A549 (cell line): ENCODE results near the gene MVD. TPM values are rescaled to one million over a fixed set of nuclear protein-coding genes. Genes with fewer than 3 reads are reported as not detected.

ENCODE experiments used
- ATAC-seq, 2 experiments: fragments of 200-7000 bp in 1 of 2; fragments of >200 bp in 1 of 2; cut with Nextera tagmentation in 1 of 2; cut with Tn5 transposase in 1 of 2; 3 replicates each; pipeline versions ENCODE4 v1.8.0 to v1.9.1; 2018 to 2020; ENCODE audit warnings: mild to moderate bottlenecking in 1 of 2, moderate library complexity in 1 of 2
- CTCF ChIA-PET: fragments of 300-600 bp; sonication (Branson Sonifier 250); formaldehyde crosslinking; extraction: SDS; loops from one replicate; lab custom pipeline; 2021; ENCODE audit warnings: antibody characterized with exemption, inconsistent platforms; lab: Yijun Ruan, JAX
- POLR2A ChIA-PET: fragments of 350-600 bp; formaldehyde crosslinking; extraction: SDS; loops from one replicate; lab custom pipeline; 2021; ENCODE audit warnings: antibody characterized with exemption, inconsistent platforms; lab: Yijun Ruan, JAX
- DNase-seq, 2 experiments: peaks; one replicate each; pipeline versions ENCODE4 v3.0.0 to v3.0.0-alpha.2; 2011 to 2016; ENCODE audit warnings: low read depth in 1 of 2, low spot score in 1 of 2
- FAIRE-seq: peaks from 2 replicates; lab custom pipeline; 2011; peaks lifted over from hg19 to GRCh38; lab: Jason Lieb, UNC
- H3K27ac ChIP-seq, 2 experiments: fragments of >200 bp; sonication (Bioruptor Twin); formaldehyde crosslinking; 3 replicates each; pipeline ENCODE4 v1.5.1; 2016 to 2017
- H3K4me1 ChIP-seq: fragments of >200 bp; sonication (Bioruptor Twin); formaldehyde crosslinking; 3 replicates; pipeline ENCODE4 v1.6.1; 2016
- H3K4me2 ChIP-seq: fragments of >200 bp; sonication (Bioruptor Twin); formaldehyde crosslinking; 3 replicates; pipeline ENCODE4 v1.6.1; 2016
- H3K4me3 ChIP-seq: fragments of >200 bp; sonication (Bioruptor Twin); formaldehyde crosslinking; 3 replicates; pipeline ENCODE4 v1.5.1; 2016
- H3K9me3 ChIP-seq: fragments of >200 bp; sonication (Bioruptor Twin); formaldehyde crosslinking; 3 replicates; pipeline ENCODE4 v1.6.1; 2016
- CBX8 ChIP-seq: fragments of 200-600 bp; sonication (generic); IDR thresholded peaks from 2 replicates; pipeline ENCODE4 v1.6.1; 2016
- CEBPB ChIP-seq, 2 experiments: fragments of >200 bp in 1 of 2; sonication (Bioruptor Twin) in 1 of 2; formaldehyde crosslinking in 1 of 2; IDR thresholded peaks; 2 replicates each; pipeline ENCODE4 v1.6.1; 2012 to 2016
- CHD4 ChIP-seq: fragments of 200-600 bp; sonication (generic); IDR thresholded peaks from 2 replicates; pipeline ENCODE4 v1.6.1; 2016; ENCODE audit warnings: antibody characterized with exemption, mild to moderate bottlenecking, borderline replicate concordance
- EHF ChIP-seq: fragments of 250-450 bp; sonication (Bioruptor Pico); IDR thresholded peaks from 2 replicates; pipeline ENCODE4 v1.5.0; 2020; ENCODE audit warnings: mild to moderate bottlenecking
- HOXA7 ChIP-seq: fragments of 250-450 bp; sonication (Bioruptor Pico); IDR thresholded peaks from 2 replicates; pipeline ENCODE4 v1.5.0; 2020; ENCODE audit warnings: mild to moderate bottlenecking, moderate library complexity
- HOXB5 ChIP-seq: fragments of 250-450 bp; sonication (Bioruptor Pico); IDR thresholded peaks from 2 replicates; pipeline ENCODE4 v1.5.0; 2020; ENCODE audit warnings: mild to moderate bottlenecking, moderate library complexity
- JUNB ChIP-seq: fragments of >200 bp; sonication (Bioruptor Twin); formaldehyde crosslinking; IDR thresholded peaks from 2 replicates; pipeline ENCODE4 v1.6.1; 2016
- RAD21 ChIP-seq, 2 experiments: fragments of >200 bp in 1 of 2; sonication (Bioruptor Twin) in 1 of 2; formaldehyde crosslinking in 1 of 2; IDR thresholded peaks in 1 of 2; conservative IDR thresholded peaks in 1 of 2; 2 replicates in 1 of 2; 3 replicates in 1 of 2; pipeline ENCODE4 v1.6.1; 2012 to 2018; ENCODE audit warnings: inconsistent platforms in 1 of 2
- RCOR1 ChIP-seq: fragments of 150-350 bp; IDR thresholded peaks from 2 replicates; pipeline ENCODE4 v1.6.1; 2014; ENCODE audit warnings: antibody characterized with exemption, low read length, low read depth
- RNF2 ChIP-seq: fragments of 200-600 bp; sonication (generic); IDR thresholded peaks from 2 replicates; pipeline ENCODE4 v1.6.1; 2016; ENCODE audit warnings: low read depth, mild to moderate bottlenecking, antibody characterized with exemption, moderate library complexity, borderline replicate concordance
- ZNF302 ChIP-seq: fragments of 250-450 bp; sonication (Bioruptor Pico); IDR thresholded peaks from 2 replicates; pipeline ENCODE4 v1.9.0; 2021; ENCODE audit warnings: inconsistent platforms, mild to moderate bottlenecking, moderate library complexity
- ZSCAN20 ChIP-seq: fragments of 250-450 bp; sonication (Bioruptor Pico); IDR thresholded peaks from 2 replicates; pipeline ENCODE4 v1.8.0; 2022; ENCODE audit warnings: mild to moderate bottlenecking, moderate library complexity
- WGBS: methylation state at CpG from one replicate; pipeline ENCODE4 v1.1.6; 2017; ENCODE audit errors: missing lambda C conversion rate; 5-methylcytosine and 5-hydroxymethylcytosine counted together
- polyA plus RNA-seq, 4 experiments: library from polyadenylated mRNA; depleted of rRNA in 3 of 4; stranded (reverse); fragments of >200 nt; fragmentation: RNase III in 1 of 4; extraction: RNeasy Plus Mini Kit Qiagen cat#74134 plus additional on column Dnase treatment in 1 of 4; gene quantifications; 2 replicates in 3 of 4; 3 replicates in 1 of 4; pipeline ENCODE4 v1.2.3, GENCODE V29; 2011 to 2017
- TF ChIP-seq, protein P1 (sequence below): fragments of 150-350 bp; IDR thresholded peaks from 2 replicates; pipeline ENCODE4 v1.6.1; 2014; ENCODE audit warnings: low read depth, mild to moderate bottlenecking, low read length

MVD gene
- polyA plus RNA-seq, 2 of the 4 experiments (the other 2 are of a cell fraction) = 5.8 to 43.1 TPM

DNA sequence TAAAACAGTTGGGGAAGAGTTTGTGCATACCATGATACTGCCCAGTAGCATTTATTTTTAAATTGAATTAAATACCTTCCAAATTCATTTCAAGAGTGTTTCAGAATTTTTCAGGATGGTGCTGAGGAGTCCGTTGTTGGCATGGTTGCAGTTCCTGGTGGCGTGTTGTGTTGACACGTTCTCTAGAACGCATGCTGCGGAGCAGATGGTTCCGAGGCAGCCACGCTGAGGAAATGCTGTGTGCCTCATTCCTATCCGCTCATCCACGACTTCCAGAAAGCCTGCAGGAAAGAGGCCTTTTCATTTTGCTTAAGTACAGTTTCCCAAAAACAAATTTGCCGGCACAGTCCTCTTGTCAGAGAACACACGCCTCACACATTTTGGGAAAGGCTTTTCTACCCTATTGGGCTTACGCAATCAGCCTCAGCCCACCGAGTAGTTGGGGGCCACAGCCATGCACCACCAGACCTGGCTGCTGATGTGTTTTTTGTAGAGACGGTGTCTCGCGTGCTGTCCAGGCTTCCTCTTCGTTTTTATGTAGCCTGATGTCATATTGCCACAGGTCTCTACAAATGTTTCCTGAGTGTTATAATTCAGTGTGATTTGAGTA, 56.6 kb downstream of the MVD start:
- no peaks in the 10 kb centered on the region for H3K9me3 ChIP-seq
- CTCF ChIA-PET = no interaction called here
- no peak overlapping the region for H3K4me2 ChIP-seq
- 91% methylated on average over 17 of the region's 17 CpGs for WGBS
- H3K4me1 ChIP-seq = no peaks in the 10 kb centered on the region
- FAIRE-seq (no peak), DNase-seq (no peak), ATAC-seq (no peak)
- TF ChIP-seq ZSCAN20 (CRISPR knock-in tag) (no peak), CEBPB (IDR thresholded peaks at IDR 0.05) (peak in 1 of 2 experiments; percentile 51; a peak in 1 of 4 replicates)
- H3K4me3 ChIP-seq = no peak overlapping the region
- POLR2A ChIA-PET = no interaction called here
- H3K27ac ChIP-seq = no peak overlapping the region

- Histone ChIP-seq H3K27ac (no peak overlapping the region), H3K4me1 (no peaks in the 10 kb centered on the region), H3K9me3 (no peaks in the 10 kb centered on the region), H3K4me3 (no peak overlapping the region), H3K4me2 (no peak overlapping the region)
- ChIA-PET CTCF (no interaction called here), POLR2A (no interaction called here)
- DNase-seq (no peak), ATAC-seq (no peak; a peak in 1 of 6 replicates), FAIRE-seq (no peak)
- WGBS = 86% methylated on average over 16 of the region's 20 CpGs
- TF ChIP-seq ZNF302 (CRISPR knock-in tag) (no peak), RCOR1 (no peak), ZSCAN20 (CRISPR knock-in tag) (no peak)
Measured at GRCh38 chr16:88605186-88606147, 57.4 kb downstream of the MVD start.

GRCh38 chr16:88602091-88602490, 60.8 kb downstream of the MVD start:
- no peak for ATAC-seq
- Histone ChIP-seq H3K4me3 (no peak overlapping the region), H3K4me2 (no peak overlapping the region), H3K9me3 (no peaks in the 10 kb centered on the region), H3K27ac (no peak overlapping the region)
- WGBS = 77% methylated on average over 6 of the region's 7 CpGs
- POLR2A ChIA-PET = no interaction called here
- TF ChIP-seq RAD21 (conservative IDR thresholded peaks at IDR 0.05 in 1 of 2, IDR thresholded peaks at IDR 0.05 in 1 of 2) = no peak
- no peak for TF ChIP-seq CHD4
- TF ChIP-seq HOXA7 (CRISPR knock-in tag) = no peak
- TF ChIP-seq JUNB = no peak
- TF ChIP-seq RCOR1 = no peak
- no peak for TF ChIP-seq HOXB5 (CRISPR knock-in tag)
- no peak for TF ChIP-seq EHF (CRISPR knock-in tag)
- TF ChIP-seq, protein P1, sequence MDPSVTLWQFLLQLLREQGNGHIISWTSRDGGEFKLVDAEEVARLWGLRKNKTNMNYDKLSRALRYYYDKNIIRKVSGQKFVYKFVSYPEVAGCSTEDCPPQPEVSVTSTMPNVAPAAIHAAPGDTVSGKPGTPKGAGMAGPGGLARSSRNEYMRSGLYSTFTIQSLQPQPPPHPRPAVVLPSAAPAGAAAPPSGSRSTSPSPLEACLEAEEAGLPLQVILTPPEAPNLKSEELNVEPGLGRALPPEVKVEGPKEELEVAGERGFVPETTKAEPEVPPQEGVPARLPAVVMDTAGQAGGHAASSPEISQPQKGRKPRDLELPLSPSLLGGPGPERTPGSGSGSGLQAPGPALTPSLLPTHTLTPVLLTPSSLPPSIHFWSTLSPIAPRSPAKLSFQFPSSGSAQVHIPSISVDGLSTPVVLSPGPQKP = no peak
- TF ChIP-seq RNF2 = no peak
- no peak for TF ChIP-seq CBX8
- TF ChIP-seq, all 56 proteins: peak for 0
- CTCF ChIA-PET = interaction anchor here (1.7 kb wide), 1 partner anchor 8 kb away, joined by 3 read pairs; no protein-coding TSS in a partner anchor
- no peak for DNase-seq
- H3K4me1 ChIP-seq = no peaks in the 10 kb centered on the region
- no peak for FAIRE-seq

Other genes starting within 250 kb of the MVD start
- 0.28 and 0.36 TPM in 2 replicates for gene ZFPM1, start 209.8 kb downstream of the MVD start, polyA plus RNA-seq (2011; rRNA removed)
- gene ZFPM1, start 209.8 kb downstream of the MVD start, polyA plus RNA-seq (2017; fragmentation: RNase III; extraction: RNeasy Plus Mini Kit Qiagen cat#74134 plus additional on column Dnase treatment) = 2.1 to 2.8 TPM (median 2.5 TPM) in 3 replicates
- 13.1 and 21.1 TPM in 2 replicates for gene ZC3H18, start 92.7 kb downstream of the MVD start, polyA plus RNA-seq (2011; rRNA removed)
- gene ZC3H18, start 92.7 kb downstream of the MVD start, polyA plus RNA-seq (2017; fragmentation: RNase III; extraction: RNeasy Plus Mini Kit Qiagen cat#74134 plus additional on column Dnase treatment) = 46.5 to 48.2 TPM (median 47.9 TPM) in 3 replicates
- not detected in 2 replicates for gene IL17C, start 24.5 kb downstream of the MVD start, polyA plus RNA-seq (2011; rRNA removed)
- gene IL17C, start 24.5 kb downstream of the MVD start, polyA plus RNA-seq (2017; fragmentation: RNase III; extraction: RNeasy Plus Mini Kit Qiagen cat#74134 plus additional on column Dnase treatment) = not detected in 3 replicates
- 69.1 and 75.7 TPM in 2 replicates for gene CYBA, start 12.0 kb downstream of the MVD start, polyA plus RNA-seq (2011; rRNA removed)
- gene CYBA, start 12.0 kb downstream of the MVD start, polyA plus RNA-seq (2017; fragmentation: RNase III; extraction: RNeasy Plus Mini Kit Qiagen cat#74134 plus additional on column Dnase treatment) = 160 to 185 TPM (median 175 TPM) in 3 replicates
- not detected in 2 replicates for gene SNAI3, start 23.4 kb upstream of the MVD start, polyA plus RNA-seq (2011; rRNA removed)
- 0.05 to 0.08 TPM in 2 of 3 replicates, not detected in the other for gene SNAI3, start 23.4 kb upstream of the MVD start, polyA plus RNA-seq (2017; fragmentation: RNase III; extraction: RNeasy Plus Mini Kit Qiagen cat#74134 plus additional on column Dnase treatment)
- 7.9 and 9.4 TPM in 2 replicates for gene RNF166, start 43.3 kb upstream of the MVD start, polyA plus RNA-seq (2011; rRNA removed)
- 10.4 to 11.6 TPM (median 11.6 TPM) in 3 replicates for gene RNF166, start 43.3 kb upstream of the MVD start, polyA plus RNA-seq (2017; fragmentation: RNase III; extraction: RNeasy Plus Mini Kit Qiagen cat#74134 plus additional on column Dnase treatment)
- gene CTU2, start 43.4 kb upstream of the MVD start, polyA plus RNA-seq (2011; rRNA removed) = 12.9 and 16.4 TPM in 2 replicates
- 20.9 to 22.3 TPM (median 21.8 TPM) in 3 replicates for gene CTU2, start 43.4 kb upstream of the MVD start, polyA plus RNA-seq (2017; fragmentation: RNase III; extraction: RNeasy Plus Mini Kit Qiagen cat#74134 plus additional on column Dnase treatment)
- gene PIEZO1, start 122.1 kb upstream of the MVD start, polyA plus RNA-seq (2011; rRNA removed) = 26.1 and 35.9 TPM in 2 replicates
- 78.3 to 84.7 TPM (median 79.1 TPM) in 3 replicates for gene PIEZO1, start 122.1 kb upstream of the MVD start, polyA plus RNA-seq (2017; fragmentation: RNase III; extraction: RNeasy Plus Mini Kit Qiagen cat#74134 plus additional on column Dnase treatment)
- gene CDT1, start 140.7 kb upstream of the MVD start, polyA plus RNA-seq (2011; rRNA removed) = 3.4 and 3.8 TPM in 2 replicates
- gene CDT1, start 140.7 kb upstream of the MVD start, polyA plus RNA-seq (2017; fragmentation: RNase III; extraction: RNeasy Plus Mini Kit Qiagen cat#74134 plus additional on column Dnase treatment) = 16.0 to 17.5 TPM (median 17.0 TPM) in 3 replicates
- gene APRT, start 148.8 kb upstream of the MVD start, polyA plus RNA-seq (2011; rRNA removed) = 113 and 115 TPM in 2 replicates
- gene APRT, start 148.8 kb upstream of the MVD start, polyA plus RNA-seq (2017; fragmentation: RNase III; extraction: RNeasy Plus Mini Kit Qiagen cat#74134 plus additional on column Dnase treatment) = 252 to 259 TPM (median 258 TPM) in 3 replicates
- 7.0 and 14.7 TPM in 2 replicates for gene GALNS, start 193.9 kb upstream of the MVD start, polyA plus RNA-seq (2011; rRNA removed)
- 27.9 to 31.2 TPM (median 29.9 TPM) in 3 replicates for gene GALNS, start 193.9 kb upstream of the MVD start, polyA plus RNA-seq (2017; fragmentation: RNase III; extraction: RNeasy Plus Mini Kit Qiagen cat#74134 plus additional on column Dnase treatment)
- gene TRAPPC2L, start 194.0 kb upstream of the MVD start, polyA plus RNA-seq (2011; rRNA removed) = 70.3 and 77.0 TPM in 2 replicates
- 69.4 to 80.2 TPM (median 77.5 TPM) in 3 replicates for gene TRAPPC2L, start 194.0 kb upstream of the MVD start, polyA plus RNA-seq (2017; fragmentation: RNase III; extraction: RNeasy Plus Mini Kit Qiagen cat#74134 plus additional on column Dnase treatment)
- not detected in 2 replicates for gene PABPN1L, start 203.6 kb upstream of the MVD start, polyA plus RNA-seq (2011; rRNA removed)
- gene PABPN1L, start 203.6 kb upstream of the MVD start, polyA plus RNA-seq (2017; fragmentation: RNase III; extraction: RNeasy Plus Mini Kit Qiagen cat#74134 plus additional on column Dnase treatment) = not detected in 3 replicates